Measurements from ENCODE around the gene ST6GALNAC4. TPM values are rescaled to one million over a fixed set of nuclear protein-coding genes. Genes with fewer than 3 reads are reported as not detected.

The ST6GALNAC4 gene
- total RNA-seq, 1 experiment from 2014 or later = 25.7 TPM

DNA sequence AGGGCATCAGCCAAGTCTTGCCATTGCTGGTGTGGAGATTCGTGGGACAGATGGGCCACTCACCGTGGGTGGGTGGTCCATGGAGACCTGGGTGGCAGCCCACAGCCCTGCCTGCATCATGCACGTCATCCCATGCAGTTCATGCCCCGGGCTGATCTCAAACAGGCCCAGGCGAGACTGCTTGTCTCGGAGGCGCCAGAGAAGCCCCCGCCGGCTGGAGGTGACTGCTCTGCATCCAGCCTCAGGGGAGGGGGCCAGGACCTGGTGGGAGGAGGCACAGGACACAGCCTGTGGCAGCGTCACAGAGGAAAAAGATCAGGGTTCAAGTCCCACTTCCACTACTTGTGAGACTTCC, 12.8 kb upstream of the ST6GALNAC4 start:
- H3K4me1 Mint-ChIP-seq = peaks cover 27% of the 10 kb centered on the region
- ChIA-PET POLR2A (interaction anchor here (0.8 to 1.5 kb wide), 2 partner anchors 14 to 138 kb away, joined by 3 to 8 read pairs; partner anchors contain the start of gene NAIF1), CTCF (interaction anchor here (0.6 to 3.8 kb wide), 9 partner anchors 11 to 195 kb away, joined by 3 to 78 read pairs (median 6); partner anchors contain the start of gene TOR2A)
- H3K9me3 Mint-ChIP-seq = no peaks in the 10 kb centered on the region
- ATAC-seq (no peak), DNase-seq (ENCODE audit: low spot score) (no peak)
- peak overlapping the region; percentile 65 for H3K4me3 Mint-ChIP-seq
- H3K36me3 Mint-ChIP-seq = no peaks in the 10 kb centered on the region; the same call in 1 of the 2 replicates
- TF ChIP-seq TCF7 (CRISPR knock-in tag; IDR thresholded peaks at IDR 0.05; ENCODE audit: low read depth) = no peak
- TF ChIP-seq, protein P1, sequence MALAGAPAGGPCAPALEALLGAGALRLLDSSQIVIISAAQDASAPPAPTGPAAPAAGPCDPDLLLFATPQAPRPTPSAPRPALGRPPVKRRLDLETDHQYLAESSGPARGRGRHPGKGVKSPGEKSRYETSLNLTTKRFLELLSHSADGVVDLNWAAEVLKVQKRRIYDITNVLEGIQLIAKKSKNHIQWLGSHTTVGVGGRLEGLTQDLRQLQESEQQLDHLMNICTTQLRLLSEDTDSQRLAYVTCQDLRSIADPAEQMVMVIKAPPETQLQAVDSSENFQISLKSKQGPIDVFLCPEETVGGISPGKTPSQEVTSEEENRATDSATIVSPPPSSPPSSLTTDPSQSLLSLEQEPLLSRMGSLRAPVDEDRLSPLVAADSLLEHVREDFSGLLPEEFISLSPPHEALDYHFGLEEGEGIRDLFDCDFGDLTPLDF (CRISPR knock-in tag; IDR thresholded peaks at IDR 0.05) = no peak
- TF ChIP-seq, protein P2, sequence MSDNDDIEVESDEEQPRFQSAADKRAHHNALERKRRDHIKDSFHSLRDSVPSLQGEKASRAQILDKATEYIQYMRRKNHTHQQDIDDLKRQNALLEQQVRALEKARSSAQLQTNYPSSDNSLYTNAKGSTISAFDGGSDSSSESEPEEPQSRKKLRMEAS (CRISPR knock-in tag; IDR thresholded peaks at IDR 0.05) = no peak
- TF ChIP-seq, protein P3, sequence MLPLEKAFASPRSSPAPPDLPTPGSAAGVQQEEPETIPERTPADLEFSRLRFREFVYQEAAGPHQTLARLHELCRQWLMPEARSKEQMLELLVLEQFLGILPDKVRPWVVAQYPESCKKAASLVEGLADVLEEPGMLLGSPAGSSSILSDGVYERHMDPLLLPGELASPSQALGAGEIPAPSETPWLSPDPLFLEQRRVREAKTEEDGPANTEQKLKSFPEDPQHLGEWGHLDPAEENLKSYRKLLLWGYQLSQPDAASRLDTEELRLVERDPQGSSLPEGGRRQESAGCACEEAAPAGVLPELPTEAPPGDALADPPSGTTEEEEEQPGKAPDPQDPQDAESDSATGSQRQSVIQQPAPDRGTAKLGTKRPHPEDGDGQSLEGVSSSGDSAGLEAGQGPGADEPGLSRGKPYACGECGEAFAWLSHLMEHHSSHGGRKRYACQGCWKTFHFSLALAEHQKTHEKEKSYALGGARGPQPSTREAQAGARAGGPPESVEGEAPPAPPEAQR (CRISPR knock-in tag; IDR thresholded peaks at IDR 0.05) = no peak
- no peak for TF ChIP-seq ETV6 (CRISPR knock-in tag; IDR thresholded peaks at IDR 0.05)
- no peak for TF ChIP-seq SMAD4 (CRISPR knock-in tag; IDR thresholded peaks at IDR 0.05)
- peak overlapping the region; percentile 57; the same call in 1 of the 2 replicates for H3K27ac Mint-ChIP-seq
- peaks cover 29% of the 10 kb centered on the region for H3K27me3 Mint-ChIP-seq (ENCODE audit: low read depth)

DNA sequence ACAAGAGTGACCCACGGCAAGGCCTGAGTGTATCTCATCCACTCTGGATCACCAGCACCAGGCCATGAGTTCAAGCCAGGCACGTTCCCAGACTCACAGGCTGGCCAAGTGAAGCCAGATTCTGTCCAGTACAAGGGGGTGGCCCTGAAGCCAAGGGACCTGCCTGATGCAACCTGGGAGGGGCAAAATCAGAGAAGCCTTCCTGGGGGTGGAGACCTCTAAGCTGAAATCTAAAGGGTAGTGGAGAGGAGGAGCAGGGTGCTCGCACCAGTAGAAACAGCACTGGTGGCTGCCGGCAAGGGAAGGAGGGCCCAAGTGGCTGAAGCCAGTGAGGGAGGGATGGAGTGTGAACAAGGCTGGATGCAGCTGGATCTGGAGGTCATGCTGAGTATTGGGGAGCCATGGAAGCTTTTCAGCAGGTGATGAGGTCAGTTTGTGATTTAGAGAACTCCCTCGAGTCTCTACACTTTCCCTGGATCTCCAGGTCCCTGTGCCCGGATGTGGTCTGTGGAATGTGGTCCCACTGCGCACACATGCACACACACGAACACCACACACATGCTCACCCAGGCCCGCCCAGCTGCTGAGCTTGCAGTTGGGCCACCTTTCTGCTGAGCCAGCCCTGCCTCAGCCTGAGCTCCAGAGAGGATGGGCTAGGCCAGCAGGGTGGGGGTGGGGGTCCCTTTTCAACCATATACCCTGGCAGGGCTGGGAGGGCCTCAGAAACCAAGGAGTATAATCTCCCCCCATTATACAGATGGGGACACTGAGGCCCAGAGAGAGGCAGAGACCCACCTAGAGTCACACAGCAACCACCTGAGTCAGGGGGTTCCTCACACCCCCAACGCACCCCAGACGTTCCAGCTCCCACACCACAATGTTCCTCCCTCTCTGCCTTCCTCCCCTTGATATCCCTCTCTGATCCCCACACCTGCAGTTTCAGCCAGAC, 12.1 kb upstream of the ST6GALNAC4 start:
- no peak for ATAC-seq

DNA sequence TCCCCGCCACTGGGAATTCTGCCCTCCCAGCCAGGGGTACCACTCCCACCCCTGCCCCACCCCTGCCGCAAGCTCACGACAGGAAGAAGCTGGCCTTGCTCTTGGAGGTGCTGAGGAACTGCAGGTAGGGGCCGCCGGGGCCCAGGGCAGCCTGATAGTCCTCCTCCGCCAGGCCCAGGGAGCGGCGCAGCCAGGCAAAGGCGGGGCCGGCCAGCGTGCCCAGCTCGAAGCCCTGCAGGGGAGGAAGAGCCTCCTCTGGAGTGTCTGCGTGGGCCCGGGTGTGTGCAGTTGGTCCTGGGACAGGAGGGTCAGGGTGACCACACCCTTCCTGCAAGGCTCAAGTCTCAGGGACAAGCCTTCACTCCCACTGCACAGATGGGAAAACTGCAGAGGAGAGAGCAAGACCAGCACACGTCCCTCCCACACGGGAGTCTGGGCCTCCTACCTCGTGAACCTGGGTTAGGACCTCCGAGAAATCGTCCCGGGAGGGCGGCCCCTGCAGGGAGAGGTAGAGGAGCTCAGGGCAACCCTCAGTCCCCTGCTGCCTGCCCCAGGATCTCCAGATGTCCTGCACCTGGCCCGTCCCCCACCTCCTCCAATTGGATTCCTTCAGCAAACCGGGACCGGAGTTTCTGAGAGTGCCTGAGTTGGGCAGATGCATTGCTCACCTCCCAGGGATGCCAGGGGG, 11.3 kb upstream of the ST6GALNAC4 start:
- TF ChIP-seq, protein P4, sequence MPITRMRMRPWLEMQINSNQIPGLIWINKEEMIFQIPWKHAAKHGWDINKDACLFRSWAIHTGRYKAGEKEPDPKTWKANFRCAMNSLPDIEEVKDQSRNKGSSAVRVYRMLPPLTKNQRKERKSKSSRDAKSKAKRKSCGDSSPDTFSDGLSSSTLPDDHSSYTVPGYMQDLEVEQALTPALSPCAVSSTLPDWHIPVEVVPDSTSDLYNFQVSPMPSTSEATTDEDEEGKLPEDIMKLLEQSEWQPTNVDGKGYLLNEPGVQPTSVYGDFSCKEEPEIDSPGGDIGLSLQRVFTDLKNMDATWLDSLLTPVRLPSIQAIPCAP (CRISPR knock-in tag; IDR thresholded peaks at IDR 0.05) = no peak
- TF ChIP-seq, protein P5, sequence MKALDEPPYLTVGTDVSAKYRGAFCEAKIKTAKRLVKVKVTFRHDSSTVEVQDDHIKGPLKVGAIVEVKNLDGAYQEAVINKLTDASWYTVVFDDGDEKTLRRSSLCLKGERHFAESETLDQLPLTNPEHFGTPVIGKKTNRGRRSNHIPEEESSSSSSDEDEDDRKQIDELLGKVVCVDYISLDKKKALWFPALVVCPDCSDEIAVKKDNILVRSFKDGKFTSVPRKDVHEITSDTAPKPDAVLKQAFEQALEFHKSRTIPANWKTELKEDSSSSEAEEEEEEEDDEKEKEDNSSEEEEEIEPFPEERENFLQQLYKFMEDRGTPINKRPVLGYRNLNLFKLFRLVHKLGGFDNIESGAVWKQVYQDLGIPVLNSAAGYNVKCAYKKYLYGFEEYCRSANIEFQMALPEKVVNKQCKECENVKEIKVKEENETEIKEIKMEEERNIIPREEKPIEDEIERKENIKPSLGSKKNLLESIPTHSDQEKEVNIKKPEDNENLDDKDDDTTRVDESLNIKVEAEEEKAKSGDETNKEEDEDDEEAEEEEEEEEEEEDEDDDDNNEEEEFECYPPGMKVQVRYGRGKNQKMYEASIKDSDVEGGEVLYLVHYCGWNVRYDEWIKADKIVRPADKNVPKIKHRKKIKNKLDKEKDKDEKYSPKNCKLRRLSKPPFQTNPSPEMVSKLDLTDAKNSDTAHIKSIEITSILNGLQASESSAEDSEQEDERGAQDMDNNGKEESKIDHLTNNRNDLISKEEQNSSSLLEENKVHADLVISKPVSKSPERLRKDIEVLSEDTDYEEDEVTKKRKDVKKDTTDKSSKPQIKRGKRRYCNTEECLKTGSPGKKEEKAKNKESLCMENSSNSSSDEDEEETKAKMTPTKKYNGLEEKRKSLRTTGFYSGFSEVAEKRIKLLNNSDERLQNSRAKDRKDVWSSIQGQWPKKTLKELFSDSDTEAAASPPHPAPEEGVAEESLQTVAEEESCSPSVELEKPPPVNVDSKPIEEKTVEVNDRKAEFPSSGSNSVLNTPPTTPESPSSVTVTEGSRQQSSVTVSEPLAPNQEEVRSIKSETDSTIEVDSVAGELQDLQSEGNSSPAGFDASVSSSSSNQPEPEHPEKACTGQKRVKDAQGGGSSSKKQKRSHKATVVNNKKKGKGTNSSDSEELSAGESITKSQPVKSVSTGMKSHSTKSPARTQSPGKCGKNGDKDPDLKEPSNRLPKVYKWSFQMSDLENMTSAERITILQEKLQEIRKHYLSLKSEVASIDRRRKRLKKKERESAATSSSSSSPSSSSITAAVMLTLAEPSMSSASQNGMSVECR (CRISPR knock-in tag; IDR thresholded peaks at IDR 0.05; ENCODE audit: borderline replicate concordance) = 0 out of 2 replicates have a peak, but pooled peaks have one; percentile 49
- TF ChIP-seq ETV6 (CRISPR knock-in tag; IDR thresholded peaks at IDR 0.05) (peak; percentile 68; the same call in 1 of the 2 replicates), FOXP1 (CRISPR knock-in tag; IDR thresholded peaks at IDR 0.05; ENCODE audit: borderline replicate concordance) (0 out of 2 replicates have a peak, but pooled peaks have one; percentile 4)
- H3K4me3 Mint-ChIP-seq = peak overlapping the region; percentile 55

More for the DNA sequence above, 12.1 kb upstream of the ST6GALNAC4 start:
- Mint-ChIP-seq H3K27me3 (ENCODE audit: low read depth) (peaks cover 29% of the 10 kb centered on the region), H3K4me1 (peaks cover 27% of the 10 kb centered on the region), H3K4me3 (peak overlapping the region; percentile 65), H3K27ac (peak overlapping the region; percentile 57; the same call in 1 of the 2 replicates), H3K9me3 (no peaks in the 10 kb centered on the region), H3K36me3 (no peaks in the 10 kb centered on the region; the same call in 1 of the 2 replicates)
- no peak for DNase-seq (ENCODE audit: low spot score)
- no peak for TF ChIP-seq NR3C1 (CRISPR knock-in tag; conservative IDR thresholded peaks at IDR 0.05; ENCODE audit: low read depth)
- TF ChIP-seq, protein P2 (CRISPR knock-in tag; IDR thresholded peaks at IDR 0.05) = no peak
- 0 out of 2 replicates have a peak, but pooled peaks have one; percentile 38 for TF ChIP-seq GABPB1 (CRISPR knock-in tag; IDR thresholded peaks at IDR 0.05)
- CTCF ChIA-PET = interaction anchor here (0.6 to 3.8 kb wide), 4 partner anchors 13 to 189 kb away, joined by 3 to 78 read pairs (median 6); no protein-coding TSS in a partner anchor
- POLR2A ChIA-PET = interaction anchor here (1.0 to 1.1 kb wide), 2 partner anchors 138 to 169 kb away, joined by 3 read pairs; partner anchors contain the start of gene NAIF1

More for the DNA sequence above, 11.3 kb upstream of the ST6GALNAC4 start:
- CTCF ChIA-PET = interaction anchor here (0.8 to 3.8 kb wide), 4 partner anchors 14 to 190 kb away, joined by 3 to 78 read pairs (median 6); no protein-coding TSS in a partner anchor
- Mint-ChIP-seq H3K9me3 (no peaks in the 10 kb centered on the region), H3K27ac (no peak overlapping the region), H3K36me3 (no peaks in the 10 kb centered on the region; the same call in 1 of the 2 replicates), H3K4me1 (peaks cover 27% of the 10 kb centered on the region), H3K27me3 (ENCODE audit: low read depth) (peaks cover 29% of the 10 kb centered on the region)
- ATAC-seq = peak; percentile 3
- POLR2A ChIA-PET = interaction anchor here (1.0 to 1.1 kb wide), 2 partner anchors 139 to 170 kb away, joined by 3 read pairs; partner anchors contain the start of gene NAIF1
- peak; percentile 60 for DNase-seq (ENCODE audit: low spot score)

Measured in WTC11 (cell line).